ENCODE results near the gene FMN2.

FMN2 gene

DNA sequence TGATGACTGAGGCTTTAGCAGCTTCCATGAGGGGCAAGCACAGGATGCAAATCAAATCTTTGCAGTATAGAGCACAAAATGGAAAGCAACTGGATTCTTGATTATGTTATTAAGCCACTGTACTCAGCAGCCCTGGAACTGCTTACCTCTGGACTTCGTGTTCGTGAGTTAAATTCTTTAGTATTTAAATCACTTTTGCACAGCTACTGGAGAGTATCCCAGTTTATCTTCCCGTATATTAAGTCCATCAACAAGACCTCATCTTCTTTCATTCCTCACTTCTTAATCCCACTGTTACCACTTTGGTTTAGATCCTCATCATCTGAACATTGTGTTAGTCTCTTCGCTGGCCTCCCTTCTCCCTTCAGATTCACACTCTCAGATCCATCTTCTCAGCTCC, 411.4 kb downstream of the FMN2 start:
- no peak for DNase-seq

DNA sequence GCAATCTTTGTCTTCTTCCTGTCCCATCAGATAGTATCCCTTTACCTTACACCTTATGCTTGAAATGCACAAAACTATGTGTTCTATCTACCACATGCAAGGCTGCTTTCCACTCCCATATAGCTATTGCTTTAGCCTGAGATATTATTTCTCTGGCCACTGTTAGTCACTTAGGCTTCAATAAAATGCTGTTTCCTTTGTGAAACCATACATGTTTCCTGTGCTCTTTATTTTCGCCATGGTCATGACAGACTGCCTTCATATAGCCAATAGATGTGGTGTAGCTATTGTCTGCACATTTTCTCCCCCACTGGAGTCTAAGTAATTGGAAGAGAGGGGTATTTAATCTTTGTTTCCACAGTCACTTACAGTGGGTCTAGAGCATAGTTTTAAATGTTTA, 411.9 kb downstream of the FMN2 start:
- no peak for DNase-seq

DNA sequence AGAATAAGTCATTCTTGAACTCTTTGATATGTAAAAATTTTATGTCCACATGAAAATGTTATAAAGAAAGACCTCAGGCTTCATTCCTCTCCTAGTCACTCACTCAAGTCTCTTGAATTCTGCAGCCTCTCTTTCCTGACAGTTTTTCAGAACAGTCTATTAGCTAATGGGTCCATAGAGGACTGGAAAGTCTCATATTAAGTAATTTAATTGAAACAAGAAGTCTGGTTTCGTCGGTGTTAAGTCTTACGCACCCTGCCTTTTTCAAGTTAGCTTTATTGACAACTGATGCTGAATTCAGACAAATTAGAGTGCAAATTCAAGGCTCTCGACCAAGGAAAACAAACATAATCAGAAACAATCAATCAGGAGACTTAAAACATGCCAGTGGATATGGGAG, 414.5 kb downstream of the FMN2 start:
- DNase-seq, result no peak

DNA sequence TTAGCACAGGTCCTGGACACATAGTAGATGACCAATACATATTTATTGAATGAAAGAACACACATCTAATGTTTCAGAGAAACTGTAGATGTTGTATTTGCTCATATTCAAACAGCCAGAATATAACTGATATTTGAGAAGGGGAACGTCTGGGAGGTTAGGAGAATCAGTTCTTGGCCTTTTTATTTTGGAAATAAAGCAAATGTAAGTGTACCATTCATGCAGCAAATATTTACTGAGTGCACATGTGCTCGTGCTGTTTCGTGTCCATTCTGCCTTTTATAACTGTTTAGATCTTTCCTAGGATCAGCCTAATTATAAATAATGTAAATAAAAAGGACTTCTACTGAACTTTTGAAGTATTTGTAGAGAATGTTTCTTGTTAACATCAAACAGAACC, 416.5 kb downstream of the FMN2 start:
- DNase-seq, result no peak

DNA sequence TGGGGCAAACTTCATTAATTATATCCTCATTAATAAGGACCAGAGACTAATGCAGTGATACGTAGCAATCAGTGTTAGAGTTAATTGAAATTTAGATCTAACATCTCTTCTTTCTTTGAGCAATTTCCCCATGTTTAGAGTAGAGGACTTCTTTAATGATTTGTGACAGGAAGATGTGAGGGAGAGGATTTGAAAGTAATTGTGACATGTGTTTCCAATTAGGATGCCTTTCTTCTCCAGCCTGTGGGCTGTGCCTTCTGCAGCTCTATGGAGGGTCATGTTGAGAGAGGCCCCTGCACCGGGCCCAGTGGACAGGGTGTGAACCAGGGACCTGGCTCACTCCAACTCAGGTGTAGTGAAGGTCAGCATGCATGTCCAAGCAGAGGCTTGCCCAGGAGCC, 417.3 kb downstream of the FMN2 start:
- DNase-seq, result no peak

DNA sequence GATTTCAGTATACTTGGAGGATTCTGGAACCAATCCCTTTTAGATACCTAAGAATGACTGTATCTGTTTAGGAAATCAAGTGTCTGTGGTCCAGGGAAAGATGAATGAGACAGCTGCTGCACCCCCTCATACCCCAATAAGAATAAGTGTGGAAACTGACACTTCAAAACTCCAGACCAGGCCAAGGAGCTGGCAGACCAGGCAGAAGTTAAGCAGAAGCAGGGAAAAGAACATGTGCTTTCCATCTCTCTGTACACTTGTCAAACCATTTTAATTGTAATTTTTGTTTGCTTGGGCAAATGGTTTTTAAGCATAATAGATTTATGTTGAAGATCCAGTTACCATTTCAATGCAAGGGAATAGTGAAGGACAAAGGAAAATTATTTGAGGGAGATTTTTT, 420.1 kb downstream of the FMN2 start:
- no peak for DNase-seq

DNA sequence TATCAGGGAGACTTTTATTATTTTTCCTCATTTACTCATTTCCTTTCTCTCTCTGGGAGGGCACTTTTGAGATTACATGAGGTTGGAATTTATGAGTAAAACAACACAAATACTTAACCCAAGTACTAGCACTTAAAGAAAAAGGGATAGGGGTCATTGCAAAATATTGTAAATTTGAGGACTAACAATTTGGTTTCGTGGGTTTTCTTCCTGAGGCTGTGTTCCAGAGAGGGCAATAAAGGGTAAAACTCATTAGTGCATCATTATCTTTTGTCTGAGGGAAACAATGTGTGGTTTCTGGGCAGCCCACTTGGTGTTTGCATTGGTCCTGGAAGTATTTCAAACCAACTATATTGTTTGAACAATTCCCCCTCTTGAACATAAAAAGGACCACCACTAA, 423.8 kb downstream of the FMN2 start:
- peak; percentile 40 for DNase-seq

DNA sequence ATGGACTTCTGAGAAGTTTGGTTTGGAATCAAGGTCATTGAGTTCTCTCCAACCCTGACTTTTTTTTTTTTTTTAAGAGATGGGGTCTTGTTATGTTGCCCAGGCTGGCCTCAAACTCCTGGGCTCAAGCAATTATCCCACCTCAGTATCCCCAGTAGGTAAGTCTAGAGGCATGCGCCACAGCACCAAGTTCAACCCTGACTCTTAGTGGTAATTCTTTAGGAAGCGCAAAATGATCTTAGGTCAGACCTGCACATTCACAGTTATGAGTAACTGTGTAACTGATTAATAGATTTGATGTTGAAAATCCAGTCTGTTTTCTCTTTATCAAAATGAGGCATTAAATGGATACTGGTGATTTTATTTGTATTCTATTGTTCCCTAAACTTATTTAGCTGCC, 424.4 kb downstream of the FMN2 start:
- DNase-seq, result no peak

DNA sequence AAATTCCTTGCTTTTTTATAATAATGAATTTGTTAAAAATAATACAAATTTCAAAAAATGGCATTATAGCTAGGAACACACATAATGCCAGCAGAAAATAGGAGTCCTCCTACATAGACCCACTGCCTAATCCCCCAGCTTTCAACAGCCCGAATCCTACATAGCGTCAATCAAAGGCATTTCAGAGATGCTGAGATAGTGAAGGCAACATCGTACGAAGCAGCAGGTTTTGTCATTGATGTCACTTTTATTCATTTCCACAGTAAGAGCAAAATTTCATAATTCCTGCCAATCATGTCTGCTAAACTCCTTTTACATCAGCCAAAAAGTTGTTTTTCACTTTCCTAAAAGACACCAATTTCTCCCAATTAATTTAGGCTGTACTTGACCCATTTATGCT, 426.2 kb downstream of the FMN2 start:
- no peak for DNase-seq

DNA sequence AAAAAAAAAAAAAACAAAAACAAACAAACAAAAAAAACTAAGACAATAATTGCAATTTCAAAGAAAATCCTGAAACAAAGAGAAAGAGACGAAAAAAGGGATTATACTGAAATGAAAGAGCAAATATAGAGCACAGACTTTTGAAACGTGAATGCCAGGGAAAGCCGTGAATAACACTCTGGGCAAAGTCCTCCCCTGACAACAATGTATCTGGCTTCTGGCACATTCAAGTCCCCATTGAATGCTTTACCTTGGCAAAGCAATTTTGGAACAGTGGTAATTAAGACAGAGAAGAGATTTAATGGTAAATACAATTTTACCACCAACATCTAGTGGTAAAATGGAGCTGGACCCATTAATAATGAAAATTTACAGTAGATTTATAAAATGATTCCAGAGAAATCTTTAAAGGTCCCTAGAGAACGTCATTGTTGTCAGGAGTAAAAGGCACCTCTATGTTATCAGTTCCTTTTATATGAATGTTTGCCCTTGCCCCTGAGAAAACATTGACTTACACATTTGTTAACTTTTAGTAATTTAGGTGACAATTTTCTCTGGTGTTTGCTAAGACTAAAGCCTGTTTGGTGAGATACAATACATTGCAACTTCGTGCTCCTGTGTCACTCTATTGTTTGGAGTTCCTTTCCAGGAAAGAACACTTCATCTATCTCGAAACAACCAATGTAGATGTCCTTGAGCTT, 430.6 kb downstream of the FMN2 start:
- no peak for DNase-seq

DNA sequence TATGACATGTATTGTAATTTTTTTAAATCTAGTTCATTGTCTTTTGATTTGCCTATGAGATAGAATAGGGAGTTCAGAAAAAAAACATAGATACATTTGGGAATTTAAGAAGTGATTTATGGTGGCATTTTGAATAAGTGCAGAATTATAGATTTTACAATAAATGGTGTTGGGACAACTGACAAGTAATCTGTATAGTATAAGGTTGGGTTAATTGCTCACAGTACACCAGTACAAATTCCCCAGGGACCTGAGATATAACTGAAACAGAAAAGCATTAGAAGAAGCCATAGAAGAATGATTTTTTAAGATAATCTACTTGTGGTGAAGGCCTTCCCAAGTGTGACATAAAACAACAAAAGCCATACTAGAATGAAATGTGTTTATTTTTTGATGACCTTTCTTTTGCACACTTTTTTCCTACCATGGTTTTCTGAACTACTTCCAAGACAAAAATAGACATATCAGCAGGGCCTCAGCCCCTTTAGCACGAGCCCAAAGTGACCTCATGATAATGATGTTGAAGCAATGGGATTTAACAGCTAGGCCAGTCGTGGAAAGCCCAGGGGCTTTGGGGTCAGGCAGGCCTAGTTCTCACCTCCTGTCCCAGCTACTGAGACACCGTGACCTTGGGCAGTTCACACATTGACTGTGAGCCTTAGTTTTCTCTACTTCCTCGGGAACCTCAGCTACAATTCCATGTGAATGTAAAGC, 432.8 kb downstream of the FMN2 start:
- DNase-seq, result no peak
